Measurements from ENCODE around the gene SRPK2. TPM values are rescaled to one million over a fixed set of nuclear protein-coding genes. Genes with fewer than 3 reads are reported as not detected.

Gene SRPK2
- total and polyA plus RNA-seq, 7 donors, result 12.0 to 57.6 (median 42.9) TPM

GRCh38 chr7:105319578-105319977, 69.1 kb downstream of the SRPK2 start:
- H3K4me3 ChIP-seq, result peak overlapping the region in 1 of 4 donors; percentile 14
- TF ChIP-seq, protein P1, sequence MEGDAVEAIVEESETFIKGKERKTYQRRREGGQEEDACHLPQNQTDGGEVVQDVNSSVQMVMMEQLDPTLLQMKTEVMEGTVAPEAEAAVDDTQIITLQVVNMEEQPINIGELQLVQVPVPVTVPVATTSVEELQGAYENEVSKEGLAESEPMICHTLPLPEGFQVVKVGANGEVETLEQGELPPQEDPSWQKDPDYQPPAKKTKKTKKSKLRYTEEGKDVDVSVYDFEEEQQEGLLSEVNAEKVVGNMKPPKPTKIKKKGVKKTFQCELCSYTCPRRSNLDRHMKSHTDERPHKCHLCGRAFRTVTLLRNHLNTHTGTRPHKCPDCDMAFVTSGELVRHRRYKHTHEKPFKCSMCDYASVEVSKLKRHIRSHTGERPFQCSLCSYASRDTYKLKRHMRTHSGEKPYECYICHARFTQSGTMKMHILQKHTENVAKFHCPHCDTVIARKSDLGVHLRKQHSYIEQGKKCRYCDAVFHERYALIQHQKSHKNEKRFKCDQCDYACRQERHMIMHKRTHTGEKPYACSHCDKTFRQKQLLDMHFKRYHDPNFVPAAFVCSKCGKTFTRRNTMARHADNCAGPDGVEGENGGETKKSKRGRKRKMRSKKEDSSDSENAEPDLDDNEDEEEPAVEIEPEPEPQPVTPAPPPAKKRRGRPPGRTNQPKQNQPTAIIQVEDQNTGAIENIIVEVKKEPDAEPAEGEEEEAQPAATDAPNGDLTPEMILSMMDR (IDR thresholded peaks at IDR 0.05), result no peak
- TF ChIP-seq POLR2A (IDR thresholded peaks at IDR 0.05), result no peak
- no peak for TF ChIP-seq EP300 (IDR thresholded peaks at IDR 0.05)
- no peak for TF ChIP-seq POLR2AphosphoS5 (IDR thresholded peaks at IDR 0.05)
- no peaks in the 10 kb centered on the region for H3K36me3 ChIP-seq
- no peaks in the 10 kb centered on the region for H3K27me3 ChIP-seq
- no peak for DNase-seq
- intact Hi-C loops (cut with DNase I), result no loop called here
- no peak overlapping the region for H3K27ac ChIP-seq
- H3K9me3 ChIP-seq, result no peaks in the 10 kb centered on the region
- 89 to 92% methylated on average over 10 of the region's 10 CpGs for WGBS, 2 donors
- peaks cover 0 to 18% (median 8%) of the 10 kb centered on the region in 4 donors for H3K4me1 ChIP-seq

GRCh38 chr7:105316578-105317344, 72.0 kb downstream of the SRPK2 start:
- H3K27me3 ChIP-seq, result no peaks in the 10 kb centered on the region
- DNase-seq, result no peak
- TF ChIP-seq POLR2AphosphoS5 (IDR thresholded peaks at IDR 0.05), result no peak
- TF ChIP-seq EP300 (IDR thresholded peaks at IDR 0.05), result no peak
- TF ChIP-seq POLR2A (IDR thresholded peaks at IDR 0.05), result no peak
- TF ChIP-seq, protein P1 (IDR thresholded peaks at IDR 0.05), result no peak
- no peak overlapping the region for H3K4me3 ChIP-seq
- H3K36me3 ChIP-seq, result no peaks in the 10 kb centered on the region
- H3K9me3 ChIP-seq, result no peaks in the 10 kb centered on the region
- H3K4me1 ChIP-seq, result peaks cover 0 to 9% (median 0%) of the 10 kb centered on the region in 4 donors
- intact Hi-C loops (cut with DNase I), result no loop called here
- WGBS, 2 donors, result 76 to 89% methylated on average over 2 of the region's 2 CpGs
- H3K27ac ChIP-seq, result no peak overlapping the region

- TF ChIP-seq, protein P1 (IDR thresholded peaks at IDR 0.05), result no peak
- TF ChIP-seq EP300 (IDR thresholded peaks at IDR 0.05), result no peak
- TF ChIP-seq POLR2AphosphoS5 (IDR thresholded peaks at IDR 0.05), result no peak
- TF ChIP-seq POLR2A (IDR thresholded peaks at IDR 0.05), result no peak
- intact Hi-C loops (cut with DNase I), result no loop called here
Observed at GRCh38 chr7:105315357-105315756, 73.4 kb downstream of the SRPK2 start.

DNA sequence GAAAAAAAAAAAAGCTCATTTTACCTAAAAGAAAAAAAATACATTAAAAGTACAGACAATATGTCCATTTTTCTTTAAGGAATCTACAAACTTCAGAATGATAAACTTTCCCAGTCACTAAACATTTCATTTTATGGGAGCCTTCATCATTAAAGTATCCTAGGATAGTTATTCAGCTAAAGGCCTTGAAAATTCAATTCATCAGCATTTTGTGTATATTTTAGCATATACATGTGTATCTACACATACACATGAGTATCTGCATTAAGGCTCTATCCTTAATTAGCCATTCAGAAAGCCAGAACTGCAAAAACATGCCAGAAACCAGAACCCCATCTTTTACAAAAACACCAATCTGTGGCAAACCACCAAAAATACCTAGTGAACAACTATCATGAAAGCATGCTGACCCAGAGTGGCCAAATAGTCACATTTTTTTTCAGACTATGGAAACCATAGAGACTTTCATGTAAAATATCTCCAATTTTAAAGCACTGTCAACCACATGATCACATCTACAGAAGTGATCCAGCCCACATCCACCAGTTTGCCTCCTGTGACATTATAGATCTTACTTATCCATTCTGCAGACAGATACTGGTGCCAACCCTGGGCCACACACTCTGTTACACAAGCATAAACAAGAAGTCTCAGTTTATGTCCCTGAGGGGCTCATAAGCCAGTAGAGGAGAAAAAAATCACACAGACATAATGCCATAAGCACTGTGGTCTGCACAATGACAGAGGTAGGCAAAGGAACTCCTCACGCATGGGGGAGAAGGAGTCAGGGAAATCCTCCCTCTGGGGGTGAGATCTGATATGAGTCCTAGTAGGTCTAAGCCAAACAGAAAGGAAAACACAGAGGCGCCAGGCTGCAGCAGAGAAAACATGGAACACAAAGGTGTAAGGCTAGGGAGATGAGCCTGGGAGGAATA, 79.2 kb downstream of the SRPK2 start:
- Histone ChIP-seq H3K27ac (no peak overlapping the region), H3K27me3 (no peaks in the 10 kb centered on the region), H3K4me3 (no peak overlapping the region), H3K4me1 (peaks cover 0 to 49% (median 30%) of the 10 kb centered on the region in 4 donors), H3K9me3 (no peaks in the 10 kb centered on the region), H3K36me3 (no peaks in the 10 kb centered on the region)
- 86 to 92% methylated on average over 2 of the region's 2 CpGs for WGBS, 2 donors
- no peak for DNase-seq
- TF ChIP-seq, protein P1 (IDR thresholded peaks at IDR 0.05), result no peak
- no peak for TF ChIP-seq POLR2A (IDR thresholded peaks at IDR 0.05)
- no peak for TF ChIP-seq EP300 (IDR thresholded peaks at IDR 0.05)
- TF ChIP-seq POLR2AphosphoS5 (IDR thresholded peaks at IDR 0.05), result no peak
- intact Hi-C loops (cut with DNase I), result no loop called here

More at GRCh38 chr7:105315357-105315756, 73.4 kb downstream of the SRPK2 start:
- no peak for DNase-seq
- 62 to 83% methylated on average over 2 of the region's 2 CpGs for WGBS, 2 donors
- peaks cover 0 to 9% (median 0%) of the 10 kb centered on the region in 4 donors for H3K4me1 ChIP-seq
- H3K9me3 ChIP-seq, result no peaks in the 10 kb centered on the region
- no peaks in the 10 kb centered on the region for H3K27me3 ChIP-seq
- H3K36me3 ChIP-seq, result no peaks in the 10 kb centered on the region
- no peak overlapping the region for H3K4me3 ChIP-seq
- H3K27ac ChIP-seq, result no peak overlapping the region

All from sigmoid colon (tissue), 7 donors.